ENCODE data around the gene SEMA3C.

DNA sequence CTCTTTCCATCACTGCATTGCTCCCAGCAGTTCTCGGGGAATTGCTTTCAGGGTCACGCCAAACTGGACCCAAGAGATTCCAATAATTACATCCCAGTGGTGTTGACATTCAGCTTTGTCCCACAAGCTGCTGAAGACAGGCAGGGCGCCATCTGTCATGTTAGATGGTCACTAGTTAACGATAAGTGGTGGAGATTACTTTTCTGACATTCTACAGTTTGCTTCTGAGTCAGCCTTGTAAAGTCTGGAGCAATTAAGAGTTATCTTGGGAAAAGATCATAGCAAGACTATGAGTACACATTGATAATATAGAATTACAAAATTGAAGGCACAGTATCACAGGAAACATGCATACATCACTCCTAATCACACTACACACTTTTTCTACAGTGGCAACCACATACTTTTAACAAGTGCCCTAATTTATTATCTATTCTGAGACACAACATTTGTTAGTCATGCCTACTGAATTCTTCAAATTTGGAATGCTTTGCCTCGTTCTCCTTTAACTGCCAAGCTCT, 41.9 kb downstream of the SEMA3C start:
- TF ChIP-seq POLR2A (IDR thresholded peaks at IDR 0.05) = no peak
- TF ChIP-seq, protein P1, sequence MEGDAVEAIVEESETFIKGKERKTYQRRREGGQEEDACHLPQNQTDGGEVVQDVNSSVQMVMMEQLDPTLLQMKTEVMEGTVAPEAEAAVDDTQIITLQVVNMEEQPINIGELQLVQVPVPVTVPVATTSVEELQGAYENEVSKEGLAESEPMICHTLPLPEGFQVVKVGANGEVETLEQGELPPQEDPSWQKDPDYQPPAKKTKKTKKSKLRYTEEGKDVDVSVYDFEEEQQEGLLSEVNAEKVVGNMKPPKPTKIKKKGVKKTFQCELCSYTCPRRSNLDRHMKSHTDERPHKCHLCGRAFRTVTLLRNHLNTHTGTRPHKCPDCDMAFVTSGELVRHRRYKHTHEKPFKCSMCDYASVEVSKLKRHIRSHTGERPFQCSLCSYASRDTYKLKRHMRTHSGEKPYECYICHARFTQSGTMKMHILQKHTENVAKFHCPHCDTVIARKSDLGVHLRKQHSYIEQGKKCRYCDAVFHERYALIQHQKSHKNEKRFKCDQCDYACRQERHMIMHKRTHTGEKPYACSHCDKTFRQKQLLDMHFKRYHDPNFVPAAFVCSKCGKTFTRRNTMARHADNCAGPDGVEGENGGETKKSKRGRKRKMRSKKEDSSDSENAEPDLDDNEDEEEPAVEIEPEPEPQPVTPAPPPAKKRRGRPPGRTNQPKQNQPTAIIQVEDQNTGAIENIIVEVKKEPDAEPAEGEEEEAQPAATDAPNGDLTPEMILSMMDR (IDR thresholded peaks at IDR 0.05) = no peak
